HFFc6 (cell line): ENCODE measurements around the gene COL4A1. TPM values are rescaled to one million over a fixed set of nuclear protein-coding genes. Genes with fewer than 3 reads are reported as not detected.

ENCODE experiments used
- DNase-seq: peaks from one replicate; pipeline ENCODE4 v3.0.0-alpha.2; 2018
- H3K27ac Mint-ChIP-seq: 2 replicates; pipeline ENCODE4 v1.8.0; 2020; ENCODE audit warnings: mild to moderate bottlenecking, mixed read lengths
- H3K27me3 Mint-ChIP-seq: 2 replicates; pipeline ENCODE4 v1.8.0; 2021; ENCODE audit warnings: mild to moderate bottlenecking, moderate library complexity, mixed read lengths; ENCODE audit not compliant: insufficient read depth
- H3K36me3 Mint-ChIP-seq: 2 replicates; pipeline ENCODE4 v1.8.0; 2021; ENCODE audit warnings: low read depth, mixed read lengths
- H3K4me1 Mint-ChIP-seq: 2 replicates; pipeline ENCODE4 v1.8.0; 2020; ENCODE audit warnings: low read depth, mixed read lengths
- H3K4me3 Mint-ChIP-seq: 2 replicates; pipeline ENCODE4 v1.8.0; 2020; ENCODE audit warnings: mild to moderate bottlenecking, moderate library complexity, mixed read lengths
- H3K9me3 Mint-ChIP-seq: 2 replicates; pipeline ENCODE4 v1.8.0; 2020; ENCODE audit warnings: mild to moderate bottlenecking, mixed read lengths
- total RNA-seq, 6 experiments: library from RNA; stranded (reverse); fragmentation: NEBNext Ultra II Directional; extraction: Animal tissue kit (Norgen Biotek cat#: 25700); gene quantifications; 2 replicates in 1 of 6; 3 replicates in 5 of 6; pipeline ENCODE4 v1.2.3, GENCODE V29; 2021
- TF ChIP-seq, protein P1 (sequence below): fragments of 200-600 bp; sonication (generic); IDR thresholded peaks from 2 replicates; pipeline ENCODE4 v1.5.0; 2021; ENCODE audit warnings: antibody characterized with exemption, mild to moderate bottlenecking

Gene COL4A1
- total RNA-seq, 6 experiments from 2014 or later, result 137 to 328 (median 148) TPM

DNA sequence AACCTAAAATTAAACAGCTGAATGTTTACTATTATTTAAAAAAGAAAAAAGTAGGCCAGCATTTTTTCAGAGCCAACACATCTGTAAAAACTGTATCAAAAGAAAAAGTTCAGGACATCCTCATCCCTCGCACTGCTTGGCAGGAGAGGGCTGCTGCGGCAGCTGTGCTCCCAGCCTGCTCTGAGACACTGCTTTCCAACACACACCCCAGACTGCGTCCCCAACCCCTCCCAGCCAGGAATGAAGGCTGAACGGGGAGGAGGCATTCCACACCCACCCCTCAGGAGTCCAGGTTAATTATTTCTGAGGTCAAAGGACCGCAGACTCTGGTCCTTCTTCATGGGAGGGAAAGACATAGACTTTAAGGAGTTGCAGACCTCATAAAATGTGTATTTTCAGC is 43.1 kb downstream of the COL4A1 start:
- Mint-ChIP-seq H3K4me3 (no peak overlapping the region), H3K27ac (no peak overlapping the region; the same call in 1 of the 2 replicates), H3K4me1 (peaks cover 45% of the 10 kb centered on the region), H3K36me3 (0 out of 2 replicates have a peak, but pooled peaks cover 5% of the 10 kb centered on the region), H3K9me3 (no peaks in the 10 kb centered on the region), H3K27me3 (peaks cover 3% of the 10 kb centered on the region; the same call in 1 of the 2 replicates)
- no peak for DNase-seq
- TF ChIP-seq, protein P1, sequence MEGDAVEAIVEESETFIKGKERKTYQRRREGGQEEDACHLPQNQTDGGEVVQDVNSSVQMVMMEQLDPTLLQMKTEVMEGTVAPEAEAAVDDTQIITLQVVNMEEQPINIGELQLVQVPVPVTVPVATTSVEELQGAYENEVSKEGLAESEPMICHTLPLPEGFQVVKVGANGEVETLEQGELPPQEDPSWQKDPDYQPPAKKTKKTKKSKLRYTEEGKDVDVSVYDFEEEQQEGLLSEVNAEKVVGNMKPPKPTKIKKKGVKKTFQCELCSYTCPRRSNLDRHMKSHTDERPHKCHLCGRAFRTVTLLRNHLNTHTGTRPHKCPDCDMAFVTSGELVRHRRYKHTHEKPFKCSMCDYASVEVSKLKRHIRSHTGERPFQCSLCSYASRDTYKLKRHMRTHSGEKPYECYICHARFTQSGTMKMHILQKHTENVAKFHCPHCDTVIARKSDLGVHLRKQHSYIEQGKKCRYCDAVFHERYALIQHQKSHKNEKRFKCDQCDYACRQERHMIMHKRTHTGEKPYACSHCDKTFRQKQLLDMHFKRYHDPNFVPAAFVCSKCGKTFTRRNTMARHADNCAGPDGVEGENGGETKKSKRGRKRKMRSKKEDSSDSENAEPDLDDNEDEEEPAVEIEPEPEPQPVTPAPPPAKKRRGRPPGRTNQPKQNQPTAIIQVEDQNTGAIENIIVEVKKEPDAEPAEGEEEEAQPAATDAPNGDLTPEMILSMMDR, result no peak

DNA sequence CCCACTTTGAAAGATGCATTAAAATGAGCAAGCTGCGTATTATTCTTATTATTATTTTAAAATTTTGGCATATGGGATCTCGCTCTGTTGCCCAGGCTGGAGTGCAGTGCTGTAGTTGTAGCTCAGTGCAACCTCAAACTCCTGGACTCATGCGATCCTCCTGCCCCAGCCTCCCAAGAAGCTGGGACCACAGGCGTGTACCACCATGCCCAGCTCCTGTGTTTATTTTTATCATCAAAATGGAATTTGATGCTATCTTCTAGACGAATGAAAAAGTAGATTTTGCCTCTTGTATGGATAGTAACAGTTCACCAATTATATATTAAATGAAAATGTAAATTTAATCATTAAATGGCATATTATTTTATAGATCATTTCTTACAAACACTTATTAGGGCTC is 43.6 kb downstream of the COL4A1 start:
- H3K9me3 Mint-ChIP-seq, result no peaks in the 10 kb centered on the region
- H3K27ac Mint-ChIP-seq, result no peak overlapping the region
- TF ChIP-seq, protein P1, result no peak
- DNase-seq, result no peak
- H3K4me1 Mint-ChIP-seq, result peaks cover 48% of the 10 kb centered on the region
- H3K27me3 Mint-ChIP-seq, result peaks cover 3% of the 10 kb centered on the region; the same call in 1 of the 2 replicates
- H3K4me3 Mint-ChIP-seq, result no peak overlapping the region
- 0 out of 2 replicates have a peak, but pooled peaks cover 5% of the 10 kb centered on the region for H3K36me3 Mint-ChIP-seq

DNA sequence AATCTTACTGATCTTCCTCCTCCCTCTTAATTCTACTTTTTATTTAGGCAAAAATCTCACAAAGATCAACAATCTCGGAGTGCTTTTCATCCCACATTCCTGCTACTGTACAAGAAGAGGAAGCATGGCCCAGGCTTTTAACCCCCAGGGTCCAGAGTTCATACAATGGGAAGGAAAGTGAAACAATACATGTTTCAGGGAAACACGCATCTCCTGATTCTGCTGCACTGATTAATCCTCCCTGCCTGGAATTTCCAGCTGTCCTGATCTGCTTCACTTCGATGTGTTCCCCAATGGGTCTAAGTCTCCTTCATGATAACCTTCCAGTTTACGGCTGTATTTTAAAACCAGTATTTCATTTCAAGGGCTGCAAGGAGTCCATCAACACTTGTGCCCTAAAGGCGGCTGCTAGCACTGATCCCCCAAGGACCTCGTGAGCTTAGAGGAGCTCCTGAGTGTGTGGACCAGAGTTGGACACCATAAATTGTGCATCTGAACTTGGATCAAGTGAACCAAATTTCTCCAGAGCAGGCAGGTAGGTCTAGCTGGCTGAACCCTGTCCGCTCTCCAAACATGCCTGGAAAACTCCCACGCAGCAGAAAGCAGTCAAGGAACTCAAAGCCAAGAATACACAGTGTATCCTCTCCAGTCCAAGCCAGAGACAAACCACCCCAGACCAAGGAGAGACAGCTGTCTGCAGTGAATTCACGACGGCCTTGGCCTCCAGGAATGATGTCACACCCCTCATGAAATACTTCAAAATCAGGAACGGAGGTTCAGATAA is 44.3 kb downstream of the COL4A1 start:
- DNase-seq, result no peak
- H3K27ac Mint-ChIP-seq, result peak overlapping the region; percentile 10; the same call in 1 of the 2 replicates
- H3K4me3 Mint-ChIP-seq, result no peak overlapping the region
- TF ChIP-seq, protein P1, result no peak
- H3K27me3 Mint-ChIP-seq, result peaks cover 3% of the 10 kb centered on the region; the same call in 1 of the 2 replicates
- H3K36me3 Mint-ChIP-seq, result 0 out of 2 replicates have a peak, but pooled peaks cover 5% of the 10 kb centered on the region
- H3K4me1 Mint-ChIP-seq, result peaks cover 53% of the 10 kb centered on the region
- H3K9me3 Mint-ChIP-seq, result no peaks in the 10 kb centered on the region

DNA sequence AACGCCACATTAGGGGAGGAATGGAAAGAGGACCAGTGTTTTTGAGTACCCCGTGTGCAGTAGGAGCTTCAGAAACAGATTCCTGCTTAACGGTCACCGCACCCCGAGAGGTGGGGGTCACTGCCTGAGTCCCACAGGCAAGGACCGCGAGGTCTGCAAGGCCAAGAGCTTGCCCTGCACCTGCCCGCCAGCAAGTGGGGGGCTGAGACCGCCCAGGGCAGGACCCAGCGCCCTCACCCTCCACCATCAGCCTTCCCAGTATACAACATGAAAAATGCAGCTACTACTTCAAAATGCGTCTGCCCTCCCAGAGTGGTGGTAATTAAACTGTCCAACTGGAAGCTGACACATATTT is 44.9 kb downstream of the COL4A1 start:
- Mint-ChIP-seq H3K9me3 (no peaks in the 10 kb centered on the region), H3K4me3 (no peak overlapping the region), H3K36me3 (0 out of 2 replicates have a peak, but pooled peaks cover 5% of the 10 kb centered on the region), H3K27me3 (peaks cover 3% of the 10 kb centered on the region; the same call in 1 of the 2 replicates), H3K27ac (no peak overlapping the region), H3K4me1 (peaks cover 57% of the 10 kb centered on the region)
- no peak for DNase-seq
- TF ChIP-seq, protein P1, result no peak

DNA sequence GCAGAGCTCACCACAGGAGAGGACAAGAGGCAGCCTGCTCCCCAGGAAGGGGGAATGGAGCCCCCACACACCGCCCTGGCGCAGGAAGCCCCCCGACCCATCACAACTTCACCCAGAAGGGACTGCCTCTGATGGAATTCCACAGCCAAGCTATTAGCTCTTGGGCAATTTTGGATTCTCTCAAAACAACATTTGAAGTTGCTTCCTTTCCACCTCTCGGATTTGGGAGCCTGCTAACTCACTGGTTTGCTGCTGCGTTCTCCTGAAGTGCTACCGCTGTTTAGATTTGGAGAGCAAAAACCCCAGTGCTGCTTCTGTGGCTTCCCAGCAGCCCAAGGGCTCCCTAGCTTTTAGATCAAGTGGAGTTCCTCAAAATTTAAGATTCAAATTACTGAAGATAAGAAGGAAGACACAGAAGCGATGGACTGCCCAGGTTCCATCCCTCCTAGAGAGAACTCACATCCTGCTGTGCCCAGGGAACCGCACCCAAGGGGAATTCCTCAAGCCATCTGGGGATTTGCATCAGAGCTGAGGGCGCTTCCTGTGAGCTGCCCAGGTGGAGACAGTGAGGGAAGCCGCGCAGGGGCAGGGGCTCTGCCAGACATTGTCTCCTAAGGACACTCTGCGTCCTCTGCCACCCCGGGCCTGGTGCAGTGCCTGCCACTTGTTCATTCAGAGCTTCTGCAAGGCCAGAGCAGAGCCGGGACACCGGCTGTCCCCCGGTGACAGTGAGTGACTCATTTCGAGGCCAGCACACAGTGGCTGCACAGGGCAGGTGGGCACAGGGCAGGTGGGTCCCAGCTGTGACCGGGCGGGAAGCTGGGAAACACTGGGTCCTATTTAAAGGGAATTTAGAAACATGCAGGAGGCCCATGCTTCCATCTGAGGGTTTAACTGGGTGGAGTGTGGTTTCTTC is 45.5 kb downstream of the COL4A1 start:
- DNase-seq, result no peak
- no peak overlapping the region for H3K4me3 Mint-ChIP-seq
- no peak overlapping the region for H3K27ac Mint-ChIP-seq
- H3K27me3 Mint-ChIP-seq, result peaks cover 1% of the 10 kb centered on the region; the same call in 1 of the 2 replicates
- H3K4me1 Mint-ChIP-seq, result peaks cover 63% of the 10 kb centered on the region
- H3K9me3 Mint-ChIP-seq, result no peaks in the 10 kb centered on the region
- TF ChIP-seq, protein P1, result no peak
- H3K36me3 Mint-ChIP-seq, result 0 out of 2 replicates have a peak, but pooled peaks cover 5% of the 10 kb centered on the region
